SK-N-SH (cell line): ENCODE measurements around the gene SPDYC. TPM values are rescaled to one million over a fixed set of nuclear protein-coding genes. Genes with fewer than 3 reads are reported as not detected.

Source experiments
- CTCF ChIA-PET: fragments of 300-600, 350-600 bp; formaldehyde crosslinking; extraction: SDS; loops from one replicate; lab custom pipeline; 2021; lab: Yijun Ruan, JAX
- POLR2A ChIA-PET: fragments of 350-600 bp; sonication (Branson Sonifier 250); formaldehyde crosslinking; extraction: SDS; loops from one replicate; lab custom pipeline; 2020; ENCODE audit warnings: antibody characterized with exemption, inconsistent platforms; lab: Yijun Ruan, JAX
- DNase-seq: peaks from one replicate; pipeline ENCODE4 v3.0.0; 2012
- H2AFZ ChIP-seq: fragments of 200-600 bp; sonication (generic); 2 replicates; pipeline ENCODE4 v1.8.1; 2016; ENCODE audit warnings: antibody characterized with exemption, mild to moderate bottlenecking, low read depth
- H3F3A ChIP-seq: fragments of 200-600 bp; sonication (generic); replicated peaks from 2 replicates; pipeline ENCODE3; 2016; ENCODE audit warnings: antibody characterized with exemption, mild to moderate bottlenecking; ENCODE audit not compliant: insufficient read depth
- H3K27ac ChIP-seq, 2 experiments: fragments of 200-500 bp in 1 of 2; fragments of 200-600 bp in 1 of 2; sonication (Bioruptor generic) in 1 of 2; sonication (generic), shearing (Covaris generic) in 1 of 2; 2 replicates each; pipeline versions ENCODE4 v1.5.1 to v1.6.1; 2014 to 2016; ENCODE audit warnings: low read depth in 2 of 2, inconsistent platforms in 1 of 2, low read length in 1 of 2, mild to moderate bottlenecking in 1 of 2, mixed read lengths in 1 of 2
- H3K27me3 ChIP-seq: fragments of 200-600 bp; sonication (generic), shearing (Covaris generic); 2 replicates; pipeline ENCODE4 v1.6.1; 2016; ENCODE audit warnings: mixed run types; ENCODE audit not compliant: insufficient read depth
- H3K36me3 ChIP-seq, 2 experiments: fragments of 200-500 bp in 1 of 2; fragments of 200-600 bp in 1 of 2; sonication (Bioruptor generic) in 1 of 2; sonication (generic) in 1 of 2; replicated peaks in 1 of 2; 2 replicates each; pipeline versions ENCODE3 to v1.5.1; 2014 to 2016; ENCODE audit warnings: low read length in 1 of 2, mild to moderate bottlenecking in 1 of 2; ENCODE audit not compliant: insufficient read depth in 2 of 2, control insufficient read depth in 1 of 2
- H3K4me1 ChIP-seq, 2 experiments: fragments of 200-500 bp in 1 of 2; fragments of 200-600 bp in 1 of 2; sonication (Bioruptor generic) in 1 of 2; sonication (generic), shearing (Covaris generic) in 1 of 2; 2 replicates each; pipeline versions ENCODE4 v1.5.1 to v1.6.1; 2014 to 2016; ENCODE audit warnings: low read depth in 1 of 2, low read length in 1 of 2, mixed run types in 1 of 2; ENCODE audit not compliant: insufficient read depth in 2 of 2, control insufficient read depth in 1 of 2
- H3K4me2 ChIP-seq: fragments of 200-600 bp; sonication (generic), shearing (Covaris generic); 2 replicates; pipeline ENCODE4 v1.6.1; 2017; ENCODE audit warnings: mixed run types
- H3K4me3 ChIP-seq, 2 experiments: fragments of 200-500 bp in 1 of 2; fragments of 200-600 bp in 1 of 2; sonication (Bioruptor generic) in 1 of 2; sonication (generic), shearing (Covaris generic) in 1 of 2; 2 replicates each; pipeline versions ENCODE4 v1.5.1 to v1.8.1; 2014 to 2016; ENCODE audit warnings: low read depth in 2 of 2, inconsistent platforms in 1 of 2, low read length in 1 of 2, mild to moderate bottlenecking in 1 of 2, mixed read lengths in 1 of 2, moderate library complexity in 1 of 2
- H3K79me2 ChIP-seq: fragments of 200-600 bp; sonication (generic); 2 replicates; pipeline ENCODE4 v1.8.1; 2017; ENCODE audit warnings: mild to moderate bottlenecking; ENCODE audit not compliant: insufficient read depth
- H3K9ac ChIP-seq: fragments of 200-600 bp; sonication (generic); 2 replicates; pipeline ENCODE4 v1.6.1; 2017; ENCODE audit warnings: mixed run types
- H3K9me2 ChIP-seq: fragments of 200-600 bp; sonication (generic); 2 replicates; pipeline ENCODE4 v1.6.1; 2017; ENCODE audit warnings: mixed run types
- H3K9me3 ChIP-seq: fragments of 200-600 bp; sonication (generic); 2 replicates; pipeline ENCODE4 v1.6.1; 2017; ENCODE audit warnings: mixed run types, mild to moderate bottlenecking, moderate library complexity
- H4K20me1 ChIP-seq: fragments of 200-600 bp; sonication (generic); 2 replicates; pipeline ENCODE4 v1.6.1; 2017; ENCODE audit warnings: mild to moderate bottlenecking, mixed run types; ENCODE audit not compliant: insufficient read depth
- CHD2 ChIP-seq: fragments of 150-350 bp; IDR thresholded peaks from 2 replicates; pipeline ENCODE4 v1.6.1; 2018; ENCODE audit warnings: low read length; ENCODE audit not compliant: partially characterized antibody
- ELF1 ChIP-seq: IDR thresholded peaks from 2 replicates; pipeline ENCODE4 v1.4.0; 2012
- GABPA ChIP-seq: IDR thresholded peaks from 2 replicates; pipeline ENCODE4 v1.4.0; 2012; ENCODE audit warnings: low read depth, mild to moderate bottlenecking
- GATA2 ChIP-seq: sonication (generic); formaldehyde crosslinking; IDR thresholded peaks from 2 replicates; pipeline ENCODE4 v1.5.0; 2020; ENCODE audit warnings: mild to moderate bottlenecking, missing genetic modification reagents
- JUND ChIP-seq: IDR thresholded peaks from 2 replicates; pipeline ENCODE4 v1.4.0; 2012
- MEF2A ChIP-seq: IDR thresholded peaks from 2 replicates; pipeline ENCODE4 v1.4.0; 2012; ENCODE audit warnings: low read depth, borderline replicate concordance
- MXI1 ChIP-seq: IDR thresholded peaks from 2 replicates; pipeline ENCODE4 v1.6.1; 2012; ENCODE audit warnings: mild to moderate bottlenecking, low read depth, low read length, improper control_type of control experiment
- NFIC ChIP-seq: IDR thresholded peaks from 2 replicates; pipeline ENCODE4 v1.4.0; 2012; ENCODE audit warnings: borderline replicate concordance
- RAD21 ChIP-seq: IDR thresholded peaks from 2 replicates; pipeline ENCODE4 v1.6.1; 2012; ENCODE audit warnings: mild to moderate bottlenecking, low read length
- RCOR1 ChIP-seq: fragments of 150-350 bp; IDR thresholded peaks from 2 replicates; pipeline ENCODE4 v1.6.1; 2017; ENCODE audit warnings: antibody characterized with exemption, low read length
- TAF1 ChIP-seq: IDR thresholded peaks from 2 replicates; pipeline ENCODE4 v1.6.1; 2012; ENCODE audit warnings: low read depth, mild to moderate bottlenecking, low read length, moderate library complexity, borderline replicate concordance
- TEAD4 ChIP-seq: IDR thresholded peaks from 2 replicates; pipeline ENCODE4 v1.4.0; 2012; ENCODE audit warnings: mild to moderate bottlenecking, borderline replicate concordance; ENCODE audit not compliant: insufficient read depth
- YY1 ChIP-seq: IDR thresholded peaks from 2 replicates; pipeline ENCODE4 v1.4.0; 2012; ENCODE audit warnings: low read depth, mild to moderate bottlenecking
- WGBS: methylation state at CpG from one replicate; pipeline ENCODE4 v1.1.6; 2017; ENCODE audit warnings: low lambda C conversion rate; 5-methylcytosine and 5-hydroxymethylcytosine counted together
- polyA plus RNA-seq, 3 experiments: library from polyadenylated mRNA; depleted of rRNA; stranded (reverse); fragments of >200 nt; gene quantifications; 2 replicates each; pipeline ENCODE4 v1.2.3, GENCODE V29; 2012
- TF ChIP-seq, protein P1 (sequence below): fragments of 150-350 bp; IDR thresholded peaks from 2 replicates; pipeline ENCODE4 v1.6.1; 2016; ENCODE audit warnings: mild to moderate bottlenecking, low read depth, low read length
- TF ChIP-seq, protein P2 (sequence below): IDR thresholded peaks from 2 replicates; pipeline ENCODE4 v1.4.0; 2012; ENCODE audit warnings: low read depth, borderline replicate concordance
- TF ChIP-seq, protein P3 (sequence below): IDR thresholded peaks from 2 replicates; pipeline ENCODE4 v1.4.0; 2012; ENCODE audit warnings: low read depth
- TF ChIP-seq, protein P4 (sequence below): IDR thresholded peaks from 2 replicates; pipeline ENCODE4 v1.6.1; 2012; ENCODE audit warnings: mild to moderate bottlenecking, low read depth, low read length, moderate library complexity
- TF ChIP-seq, protein P5 (sequence below): fragments of 200-600 bp; sonication (generic); IDR thresholded peaks from 2 replicates; pipeline ENCODE4 v1.6.1; 2017; ENCODE audit warnings: antibody characterized with exemption, mild to moderate bottlenecking, moderate library complexity
- TF ChIP-seq, protein P6 (sequence below): IDR thresholded peaks from 2 replicates; pipeline ENCODE4; 2012

Gene SPDYC
- polyA plus RNA-seq, 1 of the 3 experiments (the other 2 are of a cell fraction), result not detected

DNA sequence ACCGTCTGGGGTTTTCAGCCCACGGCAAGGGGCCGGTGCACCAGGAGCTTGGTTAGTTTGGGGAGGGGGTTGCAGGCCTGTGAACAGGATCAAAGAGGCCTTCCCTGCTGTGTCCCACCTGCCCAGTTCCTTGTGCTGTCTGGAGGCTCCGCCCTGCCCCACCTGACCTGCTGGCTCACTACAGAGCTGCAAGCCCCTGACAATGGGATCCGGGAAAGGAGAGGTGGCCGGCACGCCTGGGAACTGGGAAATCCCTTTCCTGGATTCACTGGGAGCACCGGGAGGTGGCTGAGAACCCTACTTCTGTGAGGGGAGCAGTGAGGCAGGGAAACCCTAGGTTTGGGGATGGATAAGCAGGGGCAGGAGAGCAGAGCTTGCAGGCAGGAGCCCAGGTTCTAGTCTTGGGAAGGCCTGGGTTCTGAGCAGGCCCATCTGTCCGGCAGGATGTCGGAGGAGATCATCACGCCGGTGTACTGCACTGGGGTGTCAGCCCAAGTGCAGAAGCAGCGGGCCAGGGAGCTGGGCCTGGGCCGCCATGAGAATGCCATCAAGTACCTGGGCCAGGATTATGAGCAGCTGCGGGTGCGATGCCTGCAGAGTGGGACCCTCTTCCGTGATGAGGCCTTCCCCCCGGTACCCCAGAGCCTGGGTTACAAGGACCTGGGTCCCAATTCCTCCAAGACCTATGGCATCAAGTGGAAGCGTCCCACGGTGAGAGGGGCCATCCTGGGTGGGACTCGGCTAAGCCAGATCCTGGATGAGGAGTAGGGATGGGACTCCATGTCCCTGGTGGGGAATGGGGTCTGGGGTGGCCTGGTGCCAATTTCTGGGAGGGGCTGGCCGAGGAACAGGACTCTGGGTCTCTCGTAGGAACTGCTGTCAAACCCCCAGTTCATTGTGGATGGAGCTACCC is 12.5 kb downstream of the SPDYC start:
- Histone ChIP-seq H3K4me1 (peaks cover 0 to 18% of the 10 kb centered on the region in 2 experiments; a peak in 2 of 4 replicates), H3K9ac (peak overlapping the region; percentile 93), H3K4me3 (peak overlapping the region; percentile 95 to 98), H4K20me1 (peaks cover 5% of the 10 kb centered on the region; the same call in 1 of the 2 replicates), H3K79me2 (peaks cover 51% of the 10 kb centered on the region), H3K4me2 (peak overlapping the region; percentile 98), H3K27me3 (no peaks in the 10 kb centered on the region), H3K36me3 (peaks cover 0 to 28% of the 10 kb centered on the region in 2 experiments), H3K9me3 (no peaks in the 10 kb centered on the region), H3K9me2 (no peaks in the 10 kb centered on the region), H3K27ac (peak overlapping the region; percentile 22 to 75; a peak in 3 of 4 replicates), H2AFZ (0 out of 2 replicates have a peak overlapping the region, but pooled peaks have one; percentile 63), H3F3A (no peaks in the 10 kb centered on the region)
- ChIA-PET POLR2A (interaction anchor here (1.7 to 3.3 kb wide), 4 partner anchors 48 to 71 kb away, joined by 4 to 25 read pairs (median 8); partner anchors contain the start of genes FAU, MRPL49, SYVN1 and TM7SF2), CTCF (interaction anchor here (0.7 to 4.8 kb wide), 18 partner anchors 9 to 170 kb away, joined by 3 to 46 read pairs (median 5); partner anchors contain the start of genes ARL2, FAU, MRPL49 and SYVN1)
- TF ChIP-seq MEF2A (no peak), NFIC (no peak), GABPA (no peak), RCOR1 (no peak), ELF1 (no peak), RAD21 (no peak), GATA2 (no peak), CHD2 (no peak), YY1 (no peak), TAF1 (no peak), MXI1 (no peak), TEAD4 (no peak), JUND (no peak)
- TF ChIP-seq, protein P1, sequence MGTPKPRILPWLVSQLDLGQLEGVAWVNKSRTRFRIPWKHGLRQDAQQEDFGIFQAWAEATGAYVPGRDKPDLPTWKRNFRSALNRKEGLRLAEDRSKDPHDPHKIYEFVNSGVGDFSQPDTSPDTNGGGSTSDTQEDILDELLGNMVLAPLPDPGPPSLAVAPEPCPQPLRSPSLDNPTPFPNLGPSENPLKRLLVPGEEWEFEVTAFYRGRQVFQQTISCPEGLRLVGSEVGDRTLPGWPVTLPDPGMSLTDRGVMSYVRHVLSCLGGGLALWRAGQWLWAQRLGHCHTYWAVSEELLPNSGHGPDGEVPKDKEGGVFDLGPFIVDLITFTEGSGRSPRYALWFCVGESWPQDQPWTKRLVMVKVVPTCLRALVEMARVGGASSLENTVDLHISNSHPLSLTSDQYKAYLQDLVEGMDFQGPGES, result no peak
- TF ChIP-seq, protein P2, sequence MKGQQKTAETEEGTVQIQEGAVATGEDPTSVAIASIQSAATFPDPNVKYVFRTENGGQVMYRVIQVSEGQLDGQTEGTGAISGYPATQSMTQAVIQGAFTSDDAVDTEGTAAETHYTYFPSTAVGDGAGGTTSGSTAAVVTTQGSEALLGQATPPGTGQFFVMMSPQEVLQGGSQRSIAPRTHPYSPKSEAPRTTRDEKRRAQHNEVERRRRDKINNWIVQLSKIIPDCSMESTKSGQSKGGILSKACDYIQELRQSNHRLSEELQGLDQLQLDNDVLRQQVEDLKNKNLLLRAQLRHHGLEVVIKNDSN, result no peak
- TF ChIP-seq, protein P3, sequence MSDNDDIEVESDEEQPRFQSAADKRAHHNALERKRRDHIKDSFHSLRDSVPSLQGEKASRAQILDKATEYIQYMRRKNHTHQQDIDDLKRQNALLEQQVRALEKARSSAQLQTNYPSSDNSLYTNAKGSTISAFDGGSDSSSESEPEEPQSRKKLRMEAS, result no peak
- TF ChIP-seq, protein P4, sequence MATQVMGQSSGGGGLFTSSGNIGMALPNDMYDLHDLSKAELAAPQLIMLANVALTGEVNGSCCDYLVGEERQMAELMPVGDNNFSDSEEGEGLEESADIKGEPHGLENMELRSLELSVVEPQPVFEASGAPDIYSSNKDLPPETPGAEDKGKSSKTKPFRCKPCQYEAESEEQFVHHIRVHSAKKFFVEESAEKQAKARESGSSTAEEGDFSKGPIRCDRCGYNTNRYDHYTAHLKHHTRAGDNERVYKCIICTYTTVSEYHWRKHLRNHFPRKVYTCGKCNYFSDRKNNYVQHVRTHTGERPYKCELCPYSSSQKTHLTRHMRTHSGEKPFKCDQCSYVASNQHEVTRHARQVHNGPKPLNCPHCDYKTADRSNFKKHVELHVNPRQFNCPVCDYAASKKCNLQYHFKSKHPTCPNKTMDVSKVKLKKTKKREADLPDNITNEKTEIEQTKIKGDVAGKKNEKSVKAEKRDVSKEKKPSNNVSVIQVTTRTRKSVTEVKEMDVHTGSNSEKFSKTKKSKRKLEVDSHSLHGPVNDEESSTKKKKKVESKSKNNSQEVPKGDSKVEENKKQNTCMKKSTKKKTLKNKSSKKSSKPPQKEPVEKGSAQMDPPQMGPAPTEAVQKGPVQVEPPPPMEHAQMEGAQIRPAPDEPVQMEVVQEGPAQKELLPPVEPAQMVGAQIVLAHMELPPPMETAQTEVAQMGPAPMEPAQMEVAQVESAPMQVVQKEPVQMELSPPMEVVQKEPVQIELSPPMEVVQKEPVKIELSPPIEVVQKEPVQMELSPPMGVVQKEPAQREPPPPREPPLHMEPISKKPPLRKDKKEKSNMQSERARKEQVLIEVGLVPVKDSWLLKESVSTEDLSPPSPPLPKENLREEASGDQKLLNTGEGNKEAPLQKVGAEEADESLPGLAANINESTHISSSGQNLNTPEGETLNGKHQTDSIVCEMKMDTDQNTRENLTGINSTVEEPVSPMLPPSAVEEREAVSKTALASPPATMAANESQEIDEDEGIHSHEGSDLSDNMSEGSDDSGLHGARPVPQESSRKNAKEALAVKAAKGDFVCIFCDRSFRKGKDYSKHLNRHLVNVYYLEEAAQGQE, result no peak
- TF ChIP-seq, protein P5, sequence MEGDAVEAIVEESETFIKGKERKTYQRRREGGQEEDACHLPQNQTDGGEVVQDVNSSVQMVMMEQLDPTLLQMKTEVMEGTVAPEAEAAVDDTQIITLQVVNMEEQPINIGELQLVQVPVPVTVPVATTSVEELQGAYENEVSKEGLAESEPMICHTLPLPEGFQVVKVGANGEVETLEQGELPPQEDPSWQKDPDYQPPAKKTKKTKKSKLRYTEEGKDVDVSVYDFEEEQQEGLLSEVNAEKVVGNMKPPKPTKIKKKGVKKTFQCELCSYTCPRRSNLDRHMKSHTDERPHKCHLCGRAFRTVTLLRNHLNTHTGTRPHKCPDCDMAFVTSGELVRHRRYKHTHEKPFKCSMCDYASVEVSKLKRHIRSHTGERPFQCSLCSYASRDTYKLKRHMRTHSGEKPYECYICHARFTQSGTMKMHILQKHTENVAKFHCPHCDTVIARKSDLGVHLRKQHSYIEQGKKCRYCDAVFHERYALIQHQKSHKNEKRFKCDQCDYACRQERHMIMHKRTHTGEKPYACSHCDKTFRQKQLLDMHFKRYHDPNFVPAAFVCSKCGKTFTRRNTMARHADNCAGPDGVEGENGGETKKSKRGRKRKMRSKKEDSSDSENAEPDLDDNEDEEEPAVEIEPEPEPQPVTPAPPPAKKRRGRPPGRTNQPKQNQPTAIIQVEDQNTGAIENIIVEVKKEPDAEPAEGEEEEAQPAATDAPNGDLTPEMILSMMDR, result no peak
- TF ChIP-seq, protein P6, sequence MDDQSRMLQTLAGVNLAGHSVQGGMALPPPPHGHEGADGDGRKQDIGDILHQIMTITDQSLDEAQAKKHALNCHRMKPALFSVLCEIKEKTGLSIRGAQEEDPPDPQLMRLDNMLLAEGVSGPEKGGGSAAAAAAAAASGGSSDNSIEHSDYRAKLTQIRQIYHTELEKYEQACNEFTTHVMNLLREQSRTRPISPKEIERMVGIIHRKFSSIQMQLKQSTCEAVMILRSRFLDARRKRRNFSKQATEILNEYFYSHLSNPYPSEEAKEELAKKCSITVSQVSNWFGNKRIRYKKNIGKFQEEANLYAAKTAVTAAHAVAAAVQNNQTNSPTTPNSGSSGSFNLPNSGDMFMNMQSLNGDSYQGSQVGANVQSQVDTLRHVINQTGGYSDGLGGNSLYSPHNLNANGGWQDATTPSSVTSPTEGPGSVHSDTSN, result no peak
- WGBS, result 72% methylated on average over 11 of the region's 23 CpGs
- no peak for DNase-seq
